Neural cell (in vitro differentiated cells): ENCODE results near the gene GSTM3. TPM values are rescaled to one million over a fixed set of nuclear protein-coding genes. Genes with fewer than 3 reads are reported as not detected.

Experiments
- H2AFZ ChIP-seq: fragments of 200-600, 300-800 bp; sonication (generic), shearing (Covaris generic); 2 replicates; pipeline ENCODE4 v1.6.0; 2014; ENCODE audit warnings: low read depth, mild to moderate bottlenecking, antibody characterized with exemption, low read length, moderate library complexity
- H3F3A ChIP-seq: fragments of 200-600 bp; shearing (Covaris generic); 2 replicates; pipeline ENCODE4 v1.6.1; 2016; ENCODE audit warnings: mild to moderate bottlenecking, moderate library complexity, mixed read lengths, antibody characterized with exemption, low read length; ENCODE audit not compliant: insufficient read depth, poor library complexity, severe bottlenecking
- H3K27ac ChIP-seq: fragments of 200-600, 300-800 bp; sonication (generic), shearing (Covaris generic); 2 replicates; pipeline ENCODE4 v1.5.1; 2014; ENCODE audit warnings: mild to moderate bottlenecking, low read length, moderate library complexity
- H3K27me3 ChIP-seq: fragments of 300-800, 200-600 bp; sonication (generic), shearing (Covaris generic); 2 replicates; pipeline ENCODE4 v1.6.0; 2014; ENCODE audit warnings: mild to moderate bottlenecking, low read depth, low read length, moderate library complexity; ENCODE audit not compliant: insufficient read depth
- H3K36me3 ChIP-seq: fragments of 300-800, 200-600 bp; sonication (generic), shearing (Covaris generic); 2 replicates; pipeline ENCODE4 v1.5.1; 2014; ENCODE audit warnings: mild to moderate bottlenecking, antibody characterized with exemption, low read length, moderate library complexity; ENCODE audit not compliant: insufficient read depth
- H3K4me2 ChIP-seq: fragments of 300-800, 200-600 bp; sonication (generic), shearing (Covaris generic); 2 replicates; pipeline ENCODE4 v1.6.0; 2014; ENCODE audit warnings: mild to moderate bottlenecking, low read length
- H3K4me3 ChIP-seq: fragments of 300-800, 200-600 bp; sonication (generic), shearing (Covaris generic); 2 replicates; pipeline ENCODE4 v1.5.1; 2014; ENCODE audit warnings: mild to moderate bottlenecking, low read length, moderate library complexity
- H3K79me2 ChIP-seq: fragments of 200-600 bp; shearing (Covaris generic); replicated peaks from 2 replicates; pipeline ENCODE4 v1.6.0; 2014; ENCODE audit warnings: mild to moderate bottlenecking, low read length, moderate library complexity; ENCODE audit not compliant: insufficient read depth
- H3K9ac ChIP-seq: fragments of 300-800, 200-600 bp; sonication (generic), shearing (Covaris generic); 2 replicates; pipeline ENCODE4 v1.6.1; 2016; ENCODE audit warnings: mild to moderate bottlenecking, low read length, mixed read lengths
- H3K9me2 ChIP-seq: fragments of 200-600 bp; shearing (Covaris generic); 2 replicates; pipeline ENCODE4 v1.6.1; 2016; ENCODE audit warnings: mild to moderate bottlenecking, low read length, mixed read lengths; ENCODE audit not compliant: insufficient read depth
- H3K9me3 ChIP-seq: fragments of 200-600, 300-800 bp; sonication (generic), shearing (Covaris generic); 2 replicates; pipeline ENCODE4 v1.6.1; 2016; ENCODE audit warnings: mild to moderate bottlenecking, mixed run types, low read length, moderate library complexity, mixed read lengths
- H4K20me1 ChIP-seq: fragments of 200-600 bp; shearing (Covaris generic); 2 replicates; pipeline ENCODE4 v1.6.1; 2016; ENCODE audit warnings: mild to moderate bottlenecking, mixed run types; ENCODE audit not compliant: insufficient read depth
- CTCF ChIP-seq: fragments of 450-650 bp; IDR thresholded peaks from 2 replicates; pipeline ENCODE4 v1.5.1; 2014; ENCODE audit warnings: antibody characterized with exemption, mild to moderate bottlenecking, moderate library complexity; ENCODE audit not compliant: poor library complexity, severe bottlenecking
- EP300 ChIP-seq: fragments of 450-650 bp; conservative IDR thresholded peaks from 2 replicates; pipeline ENCODE4 v1.6.1; 2014; ENCODE audit warnings: antibody characterized with exemption, mild to moderate bottlenecking, moderate library complexity; ENCODE audit not compliant: poor library complexity, severe bottlenecking
- EZH2 ChIP-seq: fragments of 200-600, 300-800 bp; shearing (Covaris generic), sonication (generic); IDR thresholded peaks from 2 replicates; pipeline ENCODE4 v1.6.1; 2014; ENCODE audit warnings: antibody characterized with exemption, low read length, borderline replicate concordance, mild to moderate bottlenecking; ENCODE audit not compliant: insufficient read depth, poor library complexity, severe bottlenecking
- MXI1 ChIP-seq: fragments of 450-650 bp; conservative IDR thresholded peaks from 2 replicates; pipeline ENCODE4 v1.6.1; 2014; ENCODE audit warnings: antibody characterized with exemption, mild to moderate bottlenecking; ENCODE audit not compliant: poor library complexity, severe bottlenecking
- RAD21 ChIP-seq: fragments of 450-650 bp; conservative IDR thresholded peaks from 2 replicates; pipeline ENCODE4 v1.6.1; 2014; ENCODE audit warnings: antibody characterized with exemption, mild to moderate bottlenecking, moderate library complexity
- REST ChIP-seq: IDR thresholded peaks from 2 replicates; pipeline ENCODE4 v1.6.1; 2012; ENCODE audit warnings: borderline replicate concordance
- SMC3 ChIP-seq: fragments of 450-650 bp; conservative IDR thresholded peaks from 2 replicates; pipeline ENCODE4 v1.6.1; 2014; ENCODE audit warnings: antibody characterized with exemption, mild to moderate bottlenecking, moderate library complexity; ENCODE audit not compliant: poor library complexity
- TAF1 ChIP-seq: IDR thresholded peaks from 2 replicates; pipeline ENCODE4 v1.6.1; 2012; ENCODE audit warnings: low read depth
- polyA plus RNA-seq: library from polyadenylated mRNA; depleted of rRNA; stranded (reverse); fragments of >200 nt; gene quantifications from 2 replicates; pipeline ENCODE4 v1.2.3, GENCODE V29; 2014

The GSTM3 gene
- polyA plus RNA-seq, 1 donor from 2014 or later, result 195 TPM

GRCh38 chr1:109785446-109786111 is 44.7 kb upstream of the GSTM3 start:
- H3F3A ChIP-seq, result no peaks in the 10 kb centered on the region
- H3K9me3 ChIP-seq, result peaks cover 4% of the 10 kb centered on the region
- no peak overlapping the region for H3K4me3 ChIP-seq
- no peak overlapping the region for H3K4me2 ChIP-seq
- TF ChIP-seq RAD21, result no peak
- no peak for TF ChIP-seq EP300
- TF ChIP-seq REST, result no peak
- TF ChIP-seq CTCF, result no peak
- TF ChIP-seq EZH2, result no peak
- H3K79me2 ChIP-seq, result no peaks in the 10 kb centered on the region
- no peaks in the 10 kb centered on the region for H3K9me2 ChIP-seq
- H2AFZ ChIP-seq, result no peak overlapping the region
- H3K36me3 ChIP-seq, result no peaks in the 10 kb centered on the region
- no peak overlapping the region for H3K27ac ChIP-seq
- H4K20me1 ChIP-seq, result no peaks in the 10 kb centered on the region
- no peak overlapping the region for H3K9ac ChIP-seq
- no peaks in the 10 kb centered on the region for H3K27me3 ChIP-seq

DNA sequence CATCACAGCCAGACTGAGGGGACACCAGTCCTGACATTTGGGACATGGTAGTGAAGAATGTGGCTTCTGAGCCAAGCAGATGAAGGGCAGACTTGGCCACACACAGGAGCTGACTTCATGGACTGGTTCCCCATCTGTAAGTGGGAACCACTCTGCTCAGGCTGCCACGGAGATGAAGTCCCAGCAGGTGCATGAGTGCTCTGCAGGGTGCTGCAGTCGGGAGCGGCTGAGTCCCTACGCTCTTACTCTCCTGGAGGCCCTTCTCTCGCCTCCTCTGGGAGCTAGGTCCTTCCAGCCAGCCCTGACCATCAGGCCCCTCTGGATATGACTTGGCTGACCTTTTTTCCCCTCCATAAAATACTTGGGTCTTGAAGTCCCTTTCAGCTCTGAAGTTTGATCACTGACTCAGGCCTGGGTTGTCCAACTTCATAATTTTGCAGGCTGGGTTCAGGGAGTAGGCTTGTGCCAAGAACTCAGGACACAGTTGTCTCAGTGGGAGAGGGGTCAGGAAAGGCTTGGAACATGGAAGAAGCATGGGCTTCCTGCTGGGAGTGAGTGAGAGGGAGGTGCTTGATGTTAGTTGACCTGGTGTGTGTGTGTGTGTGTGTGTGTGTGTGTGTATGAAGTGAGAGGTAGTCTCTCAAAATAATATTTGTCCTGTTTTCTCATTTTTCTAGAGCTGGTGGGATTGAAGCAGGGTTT is 43.9 kb upstream of the GSTM3 start:
- H3K27me3 ChIP-seq, result no peaks in the 10 kb centered on the region
- H3K36me3 ChIP-seq, result no peaks in the 10 kb centered on the region
- no peak overlapping the region for H3K4me3 ChIP-seq
- peaks cover 4% of the 10 kb centered on the region for H3K9me3 ChIP-seq
- H2AFZ ChIP-seq, result no peak overlapping the region
- no peaks in the 10 kb centered on the region for H3F3A ChIP-seq
- no peaks in the 10 kb centered on the region for H3K9me2 ChIP-seq
- H3K9ac ChIP-seq, result no peak overlapping the region
- H4K20me1 ChIP-seq, result no peaks in the 10 kb centered on the region
- TF ChIP-seq MXI1 (no peak), EZH2 (no peak), TAF1 (no peak), RAD21 (no peak), EP300 (no peak), SMC3 (no peak)
- H3K79me2 ChIP-seq, result no peaks in the 10 kb centered on the region
- H3K27ac ChIP-seq, result no peak overlapping the region
- H3K4me2 ChIP-seq, result no peak overlapping the region
